ENCODE measurements around the gene CCDC110. TPM values are rescaled to one million over a fixed set of nuclear protein-coding genes. Genes with fewer than 3 reads are reported as not detected.

Gene CCDC110
- 0.84 and 1.1 TPM in 2 replicates for polyA plus RNA-seq (2011; rRNA removed)
- 0.18 and 0.56 TPM in 2 replicates for polyA minus RNA-seq (2011; rRNA and poly(A)+ RNA removed)

GRCh38 chr4:185471235-185472102, at the start of gene CCDC110:
TSS of gene CCDC110 (minus strand) at chr4:185471733. CDS start at chr4:185471683, 50 bp downstream.
- peak within 1 kb of the TSS; percentile 75 for H3K4me3 ChIP-seq (ENCODE audit: low read depth, low read length)
- no peaks in the 10 kb centered on the region; the same call in 1 of the 2 replicates for H3K9me3 ChIP-seq (ENCODE audit: control insufficient read depth, insufficient read depth, low read length)
- DNase-seq (ENCODE audit: low read depth, low spot score): peak; percentile 95
- H3K27me3 ChIP-seq (ENCODE audit: control insufficient read depth, insufficient read depth, low read length): peaks cover 11% of the 10 kb centered on the region
- CTCF ChIA-PET: interaction anchor here (0.6 to 2.7 kb wide), 10 partner anchors 9 to 567 kb away, joined by 3 to 37 read pairs (median 4); no protein-coding TSS in a partner anchor
- no peak within 1 kb of the TSS for H3K27ac ChIP-seq (ENCODE audit: low read depth, low read length)
- POLR2A ChIA-PET: no interaction called here
- peak; percentile 53 for TF ChIP-seq CTCF (IDR thresholded peaks at IDR 0.05; ENCODE audit: low read depth, low read length)

GRCh38 chr4:185520119-185520518, 48.6 kb upstream of the CCDC110 start:
- H3K27ac ChIP-seq (ENCODE audit: low read depth, low read length): no peak overlapping the region
- H3K4me3 ChIP-seq (ENCODE audit: low read depth, low read length): no peak overlapping the region
- no peaks in the 10 kb centered on the region for H3K27me3 ChIP-seq (ENCODE audit: control insufficient read depth, insufficient read depth, low read length)
- ChIA-PET CTCF (interaction anchor here (1.9 kb wide), 1 partner anchor 78 kb away, joined by 6 read pairs; no protein-coding TSS in a partner anchor), POLR2A (no interaction called here)
- TF ChIP-seq CTCF (IDR thresholded peaks at IDR 0.05; ENCODE audit: low read depth, low read length): no peak
- no peaks in the 10 kb centered on the region for H3K9me3 ChIP-seq (ENCODE audit: control insufficient read depth, insufficient read depth, low read length)
- no peak for DNase-seq (ENCODE audit: low read depth, low spot score)

- H3K27me3 ChIP-seq (ENCODE audit: control insufficient read depth, insufficient read depth, low read length): no peaks in the 10 kb centered on the region
- ChIA-PET POLR2A (no interaction called here), CTCF (interaction anchor here (1.9 kb wide), 1 partner anchor 80 kb away, joined by 6 read pairs; no protein-coding TSS in a partner anchor)
- TF ChIP-seq CTCF (IDR thresholded peaks at IDR 0.05; ENCODE audit: low read depth, low read length): no peak
- no peak overlapping the region for H3K4me3 ChIP-seq (ENCODE audit: low read depth, low read length)
- no peaks in the 10 kb centered on the region for H3K9me3 ChIP-seq (ENCODE audit: control insufficient read depth, insufficient read depth, low read length)
- DNase-seq (ENCODE audit: low read depth, low spot score): no peak
- no peak overlapping the region for H3K27ac ChIP-seq (ENCODE audit: low read depth, low read length)
Measured at GRCh38 chr4:185518494-185518893, 47.0 kb upstream of the CCDC110 start.

GRCh38 chr4:185518069-185518468, 46.5 kb upstream of the CCDC110 start:
- POLR2A ChIA-PET: no interaction called here
- no peak for DNase-seq (ENCODE audit: low read depth, low spot score)
- H3K9me3 ChIP-seq (ENCODE audit: control insufficient read depth, insufficient read depth, low read length): no peaks in the 10 kb centered on the region
- no peak overlapping the region for H3K27ac ChIP-seq (ENCODE audit: low read depth, low read length)
- CTCF ChIA-PET: interaction anchor here (1.9 kb wide), 1 partner anchor 80 kb away, joined by 6 read pairs; no protein-coding TSS in a partner anchor
- H3K4me3 ChIP-seq (ENCODE audit: low read depth, low read length): no peak overlapping the region
- no peak for TF ChIP-seq CTCF (IDR thresholded peaks at IDR 0.05; ENCODE audit: low read depth, low read length)
- no peaks in the 10 kb centered on the region for H3K27me3 ChIP-seq (ENCODE audit: control insufficient read depth, insufficient read depth, low read length)

GRCh38 chr4:185515248-185515647, 43.7 kb upstream of the CCDC110 start:
- no peak for TF ChIP-seq CTCF (IDR thresholded peaks at IDR 0.05; ENCODE audit: low read depth, low read length)
- no peaks in the 10 kb centered on the region for H3K27me3 ChIP-seq (ENCODE audit: control insufficient read depth, insufficient read depth, low read length)
- H3K27ac ChIP-seq (ENCODE audit: low read depth, low read length): no peak overlapping the region
- no peak overlapping the region for H3K4me3 ChIP-seq (ENCODE audit: low read depth, low read length)
- ChIA-PET CTCF (no interaction called here), POLR2A (no interaction called here)
- no peaks in the 10 kb centered on the region for H3K9me3 ChIP-seq (ENCODE audit: control insufficient read depth, insufficient read depth, low read length)
- no peak for DNase-seq (ENCODE audit: low read depth, low spot score)
